CD14-positive monocyte (primary cell): Measurements from ENCODE around the gene MALRD1. TPM values are rescaled to one million over a fixed set of nuclear protein-coding genes. Genes with fewer than 3 reads are reported as not detected.

Experiments used
- DNase-seq, 3 donors: peaks; one replicate each; pipeline ENCODE4 v3.0.0-alpha.2; 2011 to 2022
- H2AFZ ChIP-seq: 2 replicates; pipeline ENCODE4 v1.6.0; 2012; ENCODE audit warnings: mild to moderate bottlenecking, low read depth, low read length, inconsistent platforms; ENCODE audit not compliant: insufficient read depth, poor library complexity, severe bottlenecking
- H3K27ac ChIP-seq, 2 donors: 1 replicate in 1 of 2; 2 replicates in 1 of 2; pipeline ENCODE4 v1.5.1; 2012 to 2013; ENCODE audit warnings: low read length in 2 of 2, control low read depth in 1 of 2, inconsistent platforms in 1 of 2, low read depth in 1 of 2, mild to moderate bottlenecking in 1 of 2
- H3K27me3 ChIP-seq, 2 donors: one replicate each; pipeline versions ENCODE4 v1.6.0 to v1.6.1; 2011 to 2013; ENCODE audit warnings: low read length in 2 of 2; ENCODE audit not compliant: control insufficient read depth in 2 of 2, insufficient read depth in 2 of 2
- H3K36me3 ChIP-seq, 2 donors: replicated peaks in 1 of 2; 1 replicate in 1 of 2; 2 replicates in 1 of 2; pipeline versions ENCODE4 v1.5.1 to v1.6.1; 2012 to 2013; ENCODE audit warnings: low read length in 2 of 2, control low read depth in 1 of 2, inconsistent platforms in 1 of 2, mild to moderate bottlenecking in 1 of 2; ENCODE audit not compliant: insufficient read depth in 2 of 2, control insufficient read depth in 1 of 2
- H3K4me1 ChIP-seq, 2 donors: 1 replicate in 1 of 2; 2 replicates in 1 of 2; pipeline versions ENCODE4 v1.5.1 to v1.6.1; 2012 to 2013; ENCODE audit warnings: low read length in 2 of 2, control low read depth in 1 of 2, inconsistent platforms in 1 of 2, mild to moderate bottlenecking in 1 of 2, moderate library complexity in 1 of 2; ENCODE audit not compliant: insufficient read depth in 2 of 2, control insufficient read depth in 1 of 2
- H3K4me2 ChIP-seq: replicated peaks from 2 replicates; pipeline ENCODE3; 2012; ENCODE audit warnings: low read length, moderate library complexity, mild to moderate bottlenecking; ENCODE audit not compliant: poor library complexity, severe bottlenecking; ENCODE audit errors: extremely low read depth
- H3K4me3 ChIP-seq, 3 experiments: fragments of 200-600 bp in 1 of 3; sonication (generic) in 1 of 3; replicated peaks in 1 of 3; 1 replicate in 2 of 3; 2 replicates in 1 of 3; pipeline ENCODE4 v1.5.1; 2011 to 2013; ENCODE audit warnings: low read length in 3 of 3, mild to moderate bottlenecking in 3 of 3, control low read depth in 2 of 3, low read depth in 2 of 3, inconsistent platforms in 1 of 3, moderate library complexity in 1 of 3
- H3K79me2 ChIP-seq: 2 replicates; pipeline ENCODE4 v1.6.0; 2012; ENCODE audit warnings: mild to moderate bottlenecking, control low read depth, inconsistent platforms, low read length, moderate library complexity; ENCODE audit not compliant: insufficient read depth
- H3K9ac ChIP-seq: 2 replicates; pipeline ENCODE4 v1.6.0; 2017; ENCODE audit warnings: low read length, mild to moderate bottlenecking; ENCODE audit not compliant: insufficient read depth, poor library complexity, severe bottlenecking
- H3K9me3 ChIP-seq, 2 donors: replicated peaks in 1 of 2; 1 replicate in 1 of 2; 2 replicates in 1 of 2; pipeline versions ENCODE4 v1.5.1 to v1.6.1; 2012 to 2013; ENCODE audit warnings: low read length in 2 of 2, control low read depth in 1 of 2; ENCODE audit not compliant: control insufficient read depth in 1 of 2, insufficient read depth in 1 of 2
- H4K20me1 ChIP-seq: 2 replicates; pipeline ENCODE4 v1.6.0; 2012; ENCODE audit warnings: mild to moderate bottlenecking, low read length, control low read depth, moderate library complexity; ENCODE audit not compliant: insufficient read depth
- H3K27ac Mint-ChIP-seq, 7 donors: one replicate each; pipeline ENCODE4 v1.8.0; 2020; ENCODE audit warnings: mild to moderate bottlenecking in 7 of 7, mixed read lengths in 7 of 7, moderate library complexity in 6 of 7, inconsistent platforms in 2 of 7
- H3K27me3 Mint-ChIP-seq, 3 donors: one replicate each; pipeline ENCODE4 v1.8.0; 2021 to 2022; ENCODE audit warnings: low read depth in 3 of 3, mild to moderate bottlenecking in 3 of 3, mixed read lengths in 3 of 3, moderate library complexity in 3 of 3, inconsistent platforms in 1 of 3
- H3K36me3 Mint-ChIP-seq, 2 donors: one replicate each; pipeline ENCODE4 v1.8.0; 2020; ENCODE audit warnings: mixed read lengths in 2 of 2, inconsistent platforms in 1 of 2, mild to moderate bottlenecking in 1 of 2
- H3K4me1 Mint-ChIP-seq: one replicate; pipeline ENCODE4 v1.8.0; 2020; ENCODE audit warnings: mild to moderate bottlenecking, mixed read lengths
- H3K4me3 Mint-ChIP-seq, 2 donors: one replicate each; pipeline ENCODE4 v1.8.0; 2020; ENCODE audit warnings: mild to moderate bottlenecking in 2 of 2, mixed read lengths in 2 of 2, moderate library complexity in 1 of 2
- H3K9me3 Mint-ChIP-seq, 7 donors: one replicate each; pipeline ENCODE4 v1.8.0; 2020 to 2022; ENCODE audit warnings: mixed read lengths in 7 of 7, mild to moderate bottlenecking in 6 of 7, moderate library complexity in 6 of 7, inconsistent platforms in 2 of 7
- CTCF ChIP-seq: fragments of 200-600 bp; IDR thresholded peaks from one replicate; pipeline ENCODE4 v1.8.0; 2022; ENCODE audit warnings: antibody characterized with exemption, mild to moderate bottlenecking
- WGBS: methylation state at CpG from one replicate; pipeline ENCODE4 v1.1.5; 2013; ENCODE audit warnings: missing lambda C conversion rate; ENCODE audit not compliant: insufficient coverage; 5-methylcytosine and 5-hydroxymethylcytosine counted together
- intact Hi-C, 2 donors: fragments of 100-400 bp; cut with micrococcal nuclease; formaldehyde crosslinking; loops; one replicate each; pipeline versions ENCODE4 v1.15.0 to v1.15.1; 2023
- polyA plus RNA-seq, 3 donors: library from polyadenylated mRNA; depleted of rRNA in 1 of 3; unstranded in 2 of 3; stranded (reverse) in 1 of 3; fragments of 300-500 nt in 2 of 3; fragments of >200 nt in 1 of 3; fragmentation: Illumina TruSeq in 2 of 3; gene quantifications; 1 replicate in 2 of 3; 2 replicates in 1 of 3; pipeline ENCODE4 v1.2.3, GENCODE V29; 2012 to 2021
- small RNA-seq: library from RNA; depleted of rRNA; stranded (forward); fragments of <200 nt; gene quantifications from one replicate; pipeline ENCODE3, GENCODE V24; 2012; ENCODE audit warnings: low read depth; ENCODE audit not compliant: insufficient read length

Gene MALRD1
- polyA plus RNA-seq, 3 donors = not detected

GRCh38 chr10:19782430-19783089 lies 734.0 kb downstream of the MALRD1 start:
- intact Hi-C loops = loop anchor here in 1 of 2 donors (10.0 kb wide), 1 partner anchor 368 kb away; no protein-coding TSS in a partner anchor
- Mint-ChIP-seq H3K27me3 (no peaks in the 10 kb centered on the region), H3K9me3 (peaks cover 0 to 4% (median 0%) of the 10 kb centered on the region in 7 donors), H3K27ac (no peak overlapping the region), H3K4me1 (peaks cover 27% of the 10 kb centered on the region), H3K36me3 (no peaks in the 10 kb centered on the region), H3K4me3 (no peak overlapping the region)
- H3K79me2 ChIP-seq = no peaks in the 10 kb centered on the region
- no peaks in the 10 kb centered on the region for H3K36me3 ChIP-seq
- no peak for TF ChIP-seq CTCF
- H3K9ac ChIP-seq = no peak overlapping the region
- WGBS = 63% methylated on average over 2 of the region's 6 CpGs
- no peak overlapping the region for H3K27ac ChIP-seq
- H3K9me3 ChIP-seq = no peaks in the 10 kb centered on the region
- no peak overlapping the region for H3K4me3 ChIP-seq
- DNase-seq = no peak
- H3K4me1 ChIP-seq = peaks cover 8 to 19% of the 10 kb centered on the region in 2 donors
- H4K20me1 ChIP-seq = no peaks in the 10 kb centered on the region
- no peak overlapping the region for H3K4me2 ChIP-seq
- no peaks in the 10 kb centered on the region for H3K27me3 ChIP-seq
- no peak overlapping the region for H2AFZ ChIP-seq

- intact Hi-C loops = loop anchor here in 1 of 2 donors (10.0 kb wide), 1 partner anchor 369 kb away; no protein-coding TSS in a partner anchor
- no peaks in the 10 kb centered on the region for H3K9me3 ChIP-seq
- Mint-ChIP-seq H3K27ac (no peak overlapping the region), H3K4me3 (no peak overlapping the region), H3K27me3 (no peaks in the 10 kb centered on the region), H3K9me3 (peaks cover 0 to 4% (median 0%) of the 10 kb centered on the region in 7 donors), H3K4me1 (peaks cover 30% of the 10 kb centered on the region), H3K36me3 (no peaks in the 10 kb centered on the region)
- no peak overlapping the region for H3K4me3 ChIP-seq
- no peaks in the 10 kb centered on the region for H3K79me2 ChIP-seq
- H3K27me3 ChIP-seq = no peaks in the 10 kb centered on the region
- no peak for DNase-seq
- H3K4me2 ChIP-seq = no peak overlapping the region
- H3K27ac ChIP-seq = no peak overlapping the region
- no peaks in the 10 kb centered on the region for H4K20me1 ChIP-seq
- WGBS = no CpG with 5 or more reads among the region's 4 CpGs
- no peak for TF ChIP-seq CTCF
- H3K4me1 ChIP-seq = peaks cover 8 to 19% of the 10 kb centered on the region in 2 donors
- H2AFZ ChIP-seq = no peak overlapping the region
- no peak overlapping the region for H3K9ac ChIP-seq
- H3K36me3 ChIP-seq = no peaks in the 10 kb centered on the region
Measured at GRCh38 chr10:19783721-19784120, 735.1 kb downstream of the MALRD1 start.

Small RNAs within 50 kb of the gene (small RNA-seq; reads per million reads assigned to genes)
- gene AL354695.1 (not detected), gene HMGN1P20 (not detected), gene RF00012 (not detected), gene RNA5SP303 (2.8 reads per million, percentile 19 among the genes with 10 or more reads in this experiment)
